22Rv1 (cell line): ENCODE measurements around the gene FHOD3.

Experiments used
- CTCF ChIP-seq: fragments of 450-650 bp; IDR thresholded peaks from 2 replicates; pipeline ENCODE4 v1.5.1; 2017; ENCODE audit warnings: mild to moderate bottlenecking
- ZFX ChIP-seq: fragments of 450-650 bp; IDR thresholded peaks from 2 replicates; pipeline ENCODE4 v1.6.1; 2017; ENCODE audit warnings: antibody characterized with exemption, borderline replicate concordance

- TF ChIP-seq CTCF (no peak), ZFX (no peak)
These were observed 42.7 kb downstream of the FHOD3 start for GRCh38 chr18:36340246-36340645.
